SK-N-SH (cell line): ENCODE measurements around the gene LRTM1. TPM values are rescaled to one million over a fixed set of nuclear protein-coding genes. Genes with fewer than 3 reads are reported as not detected.

Source experiments
- CTCF ChIA-PET: fragments of 300-600, 350-600 bp; formaldehyde crosslinking; extraction: SDS; loops from one replicate; lab custom pipeline; 2021; lab: Yijun Ruan, JAX
- POLR2A ChIA-PET: fragments of 350-600 bp; sonication (Branson Sonifier 250); formaldehyde crosslinking; extraction: SDS; loops from one replicate; lab custom pipeline; 2020; ENCODE audit warnings: antibody characterized with exemption, inconsistent platforms; lab: Yijun Ruan, JAX
- DNase-seq: peaks from one replicate; pipeline ENCODE4 v3.0.0; 2012
- H2AFZ ChIP-seq: fragments of 200-600 bp; sonication (generic); 2 replicates; pipeline ENCODE4 v1.8.1; 2016; ENCODE audit warnings: antibody characterized with exemption, mild to moderate bottlenecking, low read depth
- H3F3A ChIP-seq: fragments of 200-600 bp; sonication (generic); replicated peaks from 2 replicates; pipeline ENCODE3; 2016; ENCODE audit warnings: antibody characterized with exemption, mild to moderate bottlenecking; ENCODE audit not compliant: insufficient read depth
- H3K27ac ChIP-seq, 2 experiments: fragments of 200-500 bp in 1 of 2; fragments of 200-600 bp in 1 of 2; sonication (Bioruptor generic) in 1 of 2; sonication (generic), shearing (Covaris generic) in 1 of 2; 2 replicates each; pipeline versions ENCODE4 v1.5.1 to v1.6.1; 2014 to 2016; ENCODE audit warnings: low read depth in 2 of 2, inconsistent platforms in 1 of 2, low read length in 1 of 2, mild to moderate bottlenecking in 1 of 2, mixed read lengths in 1 of 2
- H3K27me3 ChIP-seq: fragments of 200-600 bp; sonication (generic), shearing (Covaris generic); 2 replicates; pipeline ENCODE4 v1.6.1; 2016; ENCODE audit warnings: mixed run types; ENCODE audit not compliant: insufficient read depth
- H3K36me3 ChIP-seq, 2 experiments: fragments of 200-500 bp in 1 of 2; fragments of 200-600 bp in 1 of 2; sonication (Bioruptor generic) in 1 of 2; sonication (generic) in 1 of 2; replicated peaks in 1 of 2; 2 replicates each; pipeline versions ENCODE3 to v1.5.1; 2014 to 2016; ENCODE audit warnings: low read length in 1 of 2, mild to moderate bottlenecking in 1 of 2; ENCODE audit not compliant: insufficient read depth in 2 of 2, control insufficient read depth in 1 of 2
- H3K4me1 ChIP-seq, 2 experiments: fragments of 200-500 bp in 1 of 2; fragments of 200-600 bp in 1 of 2; sonication (Bioruptor generic) in 1 of 2; sonication (generic), shearing (Covaris generic) in 1 of 2; 2 replicates each; pipeline versions ENCODE4 v1.5.1 to v1.6.1; 2014 to 2016; ENCODE audit warnings: low read depth in 1 of 2, low read length in 1 of 2, mixed run types in 1 of 2; ENCODE audit not compliant: insufficient read depth in 2 of 2, control insufficient read depth in 1 of 2
- H3K4me2 ChIP-seq: fragments of 200-600 bp; sonication (generic), shearing (Covaris generic); 2 replicates; pipeline ENCODE4 v1.6.1; 2017; ENCODE audit warnings: mixed run types
- H3K4me3 ChIP-seq, 2 experiments: fragments of 200-500 bp in 1 of 2; fragments of 200-600 bp in 1 of 2; sonication (Bioruptor generic) in 1 of 2; sonication (generic), shearing (Covaris generic) in 1 of 2; 2 replicates each; pipeline versions ENCODE4 v1.5.1 to v1.8.1; 2014 to 2016; ENCODE audit warnings: low read depth in 2 of 2, inconsistent platforms in 1 of 2, low read length in 1 of 2, mild to moderate bottlenecking in 1 of 2, mixed read lengths in 1 of 2, moderate library complexity in 1 of 2
- H3K79me2 ChIP-seq: fragments of 200-600 bp; sonication (generic); 2 replicates; pipeline ENCODE4 v1.8.1; 2017; ENCODE audit warnings: mild to moderate bottlenecking; ENCODE audit not compliant: insufficient read depth
- H3K9ac ChIP-seq: fragments of 200-600 bp; sonication (generic); 2 replicates; pipeline ENCODE4 v1.6.1; 2017; ENCODE audit warnings: mixed run types
- H3K9me2 ChIP-seq: fragments of 200-600 bp; sonication (generic); 2 replicates; pipeline ENCODE4 v1.6.1; 2017; ENCODE audit warnings: mixed run types
- H3K9me3 ChIP-seq: fragments of 200-600 bp; sonication (generic); 2 replicates; pipeline ENCODE4 v1.6.1; 2017; ENCODE audit warnings: mixed run types, mild to moderate bottlenecking, moderate library complexity
- H4K20me1 ChIP-seq: fragments of 200-600 bp; sonication (generic); 2 replicates; pipeline ENCODE4 v1.6.1; 2017; ENCODE audit warnings: mild to moderate bottlenecking, mixed run types; ENCODE audit not compliant: insufficient read depth
- CHD2 ChIP-seq: fragments of 150-350 bp; IDR thresholded peaks from 2 replicates; pipeline ENCODE4 v1.6.1; 2018; ENCODE audit warnings: low read length; ENCODE audit not compliant: partially characterized antibody
- ELF1 ChIP-seq: IDR thresholded peaks from 2 replicates; pipeline ENCODE4 v1.4.0; 2012
- EP300 ChIP-seq, 2 experiments: IDR thresholded peaks; 2 replicates each; pipeline versions ENCODE4 v1.4.0 to v1.6.1; 2012; ENCODE audit warnings: borderline replicate concordance in 1 of 2, low read depth in 1 of 2, low read length in 1 of 2
- FOSL2 ChIP-seq: IDR thresholded peaks from 2 replicates; pipeline ENCODE4 v1.4.0; 2012; ENCODE audit warnings: low read depth, mild to moderate bottlenecking, moderate library complexity, borderline replicate concordance
- NFIC ChIP-seq: IDR thresholded peaks from 2 replicates; pipeline ENCODE4 v1.4.0; 2012; ENCODE audit warnings: borderline replicate concordance
- RFX5 ChIP-seq: IDR thresholded peaks from 2 replicates; pipeline ENCODE4 v1.6.1; 2012; ENCODE audit warnings: mild to moderate bottlenecking, improper control_type of control experiment, low read length
- WGBS: methylation state at CpG from one replicate; pipeline ENCODE4 v1.1.6; 2017; ENCODE audit warnings: low lambda C conversion rate; 5-methylcytosine and 5-hydroxymethylcytosine counted together
- polyA plus RNA-seq, 3 experiments: library from polyadenylated mRNA; depleted of rRNA; stranded (reverse); fragments of >200 nt; gene quantifications; 2 replicates each; pipeline ENCODE4 v1.2.3, GENCODE V29; 2012
- TF ChIP-seq, protein P1 (sequence below): fragments of 150-350 bp; IDR thresholded peaks from 2 replicates; pipeline ENCODE4 v1.6.1; 2016; ENCODE audit warnings: mild to moderate bottlenecking, low read depth, low read length
- TF ChIP-seq, protein P2 (sequence below): fragments of 200-600 bp; sonication (generic); IDR thresholded peaks from 2 replicates; pipeline ENCODE4 v1.6.1; 2017; ENCODE audit warnings: antibody characterized with exemption, mild to moderate bottlenecking, moderate library complexity
- TF ChIP-seq, protein P3 (sequence below): IDR thresholded peaks from 2 replicates; pipeline ENCODE4 v1.4.0; 2012; ENCODE audit warnings: low read depth, borderline replicate concordance

Gene LRTM1
- polyA plus RNA-seq, 1 of the 3 experiments (the other 2 are of a cell fraction), result 0.03 TPM

DNA sequence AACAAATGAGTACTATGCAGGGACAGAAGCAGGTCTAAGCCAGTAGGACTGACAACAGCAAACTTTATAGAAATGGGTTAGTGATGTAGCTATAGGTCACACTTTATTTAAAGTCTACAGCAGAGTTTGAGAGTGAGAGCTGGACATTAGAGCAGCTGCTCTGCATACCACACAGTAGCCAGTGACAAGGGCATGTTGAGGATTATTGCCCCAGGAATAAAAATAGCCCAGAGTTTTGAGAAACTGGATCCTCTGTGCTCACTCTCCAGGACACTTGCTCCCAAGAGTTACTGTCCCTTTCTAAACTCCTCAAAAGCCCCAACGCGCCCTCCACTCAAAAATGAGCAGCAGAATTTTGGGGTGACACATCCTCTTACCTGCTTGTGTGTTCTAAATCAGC lies 21.1 kb downstream of the LRTM1 start:
- no peak overlapping the region for H3K27ac ChIP-seq
- 93% methylated on average over 2 of the region's 2 CpGs for WGBS
- no peaks in the 10 kb centered on the region for H4K20me1 ChIP-seq
- TF ChIP-seq RFX5 (no peak), ELF1 (no peak), NFIC (no peak), FOSL2 (no peak), EP300 (IDR thresholded peaks at IDR 0.05; ENCODE audit: borderline replicate concordance in 1 of 2, low read depth in 1 of 2, low read length in 1 of 2) (no peak), CHD2 (no peak)
- TF ChIP-seq, protein P1, sequence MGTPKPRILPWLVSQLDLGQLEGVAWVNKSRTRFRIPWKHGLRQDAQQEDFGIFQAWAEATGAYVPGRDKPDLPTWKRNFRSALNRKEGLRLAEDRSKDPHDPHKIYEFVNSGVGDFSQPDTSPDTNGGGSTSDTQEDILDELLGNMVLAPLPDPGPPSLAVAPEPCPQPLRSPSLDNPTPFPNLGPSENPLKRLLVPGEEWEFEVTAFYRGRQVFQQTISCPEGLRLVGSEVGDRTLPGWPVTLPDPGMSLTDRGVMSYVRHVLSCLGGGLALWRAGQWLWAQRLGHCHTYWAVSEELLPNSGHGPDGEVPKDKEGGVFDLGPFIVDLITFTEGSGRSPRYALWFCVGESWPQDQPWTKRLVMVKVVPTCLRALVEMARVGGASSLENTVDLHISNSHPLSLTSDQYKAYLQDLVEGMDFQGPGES, result no peak
- TF ChIP-seq, protein P2, sequence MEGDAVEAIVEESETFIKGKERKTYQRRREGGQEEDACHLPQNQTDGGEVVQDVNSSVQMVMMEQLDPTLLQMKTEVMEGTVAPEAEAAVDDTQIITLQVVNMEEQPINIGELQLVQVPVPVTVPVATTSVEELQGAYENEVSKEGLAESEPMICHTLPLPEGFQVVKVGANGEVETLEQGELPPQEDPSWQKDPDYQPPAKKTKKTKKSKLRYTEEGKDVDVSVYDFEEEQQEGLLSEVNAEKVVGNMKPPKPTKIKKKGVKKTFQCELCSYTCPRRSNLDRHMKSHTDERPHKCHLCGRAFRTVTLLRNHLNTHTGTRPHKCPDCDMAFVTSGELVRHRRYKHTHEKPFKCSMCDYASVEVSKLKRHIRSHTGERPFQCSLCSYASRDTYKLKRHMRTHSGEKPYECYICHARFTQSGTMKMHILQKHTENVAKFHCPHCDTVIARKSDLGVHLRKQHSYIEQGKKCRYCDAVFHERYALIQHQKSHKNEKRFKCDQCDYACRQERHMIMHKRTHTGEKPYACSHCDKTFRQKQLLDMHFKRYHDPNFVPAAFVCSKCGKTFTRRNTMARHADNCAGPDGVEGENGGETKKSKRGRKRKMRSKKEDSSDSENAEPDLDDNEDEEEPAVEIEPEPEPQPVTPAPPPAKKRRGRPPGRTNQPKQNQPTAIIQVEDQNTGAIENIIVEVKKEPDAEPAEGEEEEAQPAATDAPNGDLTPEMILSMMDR, result no peak
- no peak overlapping the region for H3K9ac ChIP-seq
- H3K9me3 ChIP-seq, result no peaks in the 10 kb centered on the region
- no peaks in the 10 kb centered on the region for H3K9me2 ChIP-seq
- POLR2A ChIA-PET, result no interaction called here
- no peaks in the 10 kb centered on the region for H3K79me2 ChIP-seq
- no peak overlapping the region for H3K4me3 ChIP-seq
- peaks cover 0 to 7% of the 10 kb centered on the region in 2 experiments; a peak in 2 of 4 replicates for H3K4me1 ChIP-seq
- no peaks in the 10 kb centered on the region for H3K27me3 ChIP-seq
- no peak overlapping the region for H2AFZ ChIP-seq
- peaks cover 10% of the 10 kb centered on the region for H3F3A ChIP-seq
- no peak for DNase-seq
- H3K36me3 ChIP-seq, result no peaks in the 10 kb centered on the region
- H3K4me2 ChIP-seq, result no peak overlapping the region
- CTCF ChIA-PET, result no interaction called here

DNA sequence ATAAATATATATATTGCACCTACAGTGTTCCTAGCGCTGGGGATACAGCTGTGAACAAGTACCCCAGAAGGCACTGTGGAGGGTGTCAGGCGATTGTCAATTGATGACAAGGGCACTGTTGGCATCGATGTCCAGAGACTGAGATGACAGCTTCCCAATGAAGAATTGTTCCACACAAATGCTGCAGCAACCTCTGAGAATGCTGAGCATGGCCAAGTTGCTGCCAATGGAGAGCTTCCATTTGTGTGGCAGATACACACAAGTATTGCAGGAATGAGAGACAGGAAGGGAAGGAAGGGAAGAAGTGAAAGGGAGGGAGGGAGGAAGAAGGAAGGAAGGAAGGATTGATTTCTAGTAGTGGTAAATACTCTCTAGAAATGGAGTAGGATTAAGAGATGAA lies 21.9 kb downstream of the LRTM1 start:
- Histone ChIP-seq H3K4me2 (peak overlapping the region; percentile 23; the same call in 1 of the 2 replicates), H3K79me2 (no peaks in the 10 kb centered on the region), H3K9ac (no peak overlapping the region), H3K27me3 (no peaks in the 10 kb centered on the region), H3K9me3 (no peaks in the 10 kb centered on the region), H3K9me2 (no peaks in the 10 kb centered on the region)
- no peak for DNase-seq
- CTCF ChIA-PET, result no interaction called here
- TF ChIP-seq, protein P3, sequence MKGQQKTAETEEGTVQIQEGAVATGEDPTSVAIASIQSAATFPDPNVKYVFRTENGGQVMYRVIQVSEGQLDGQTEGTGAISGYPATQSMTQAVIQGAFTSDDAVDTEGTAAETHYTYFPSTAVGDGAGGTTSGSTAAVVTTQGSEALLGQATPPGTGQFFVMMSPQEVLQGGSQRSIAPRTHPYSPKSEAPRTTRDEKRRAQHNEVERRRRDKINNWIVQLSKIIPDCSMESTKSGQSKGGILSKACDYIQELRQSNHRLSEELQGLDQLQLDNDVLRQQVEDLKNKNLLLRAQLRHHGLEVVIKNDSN, result no peak
- TF ChIP-seq, all 33 proteins: peak for 0
- peaks cover 10% of the 10 kb centered on the region for H3F3A ChIP-seq
- H3K4me1 ChIP-seq, result peaks cover 3 to 7% of the 10 kb centered on the region in 2 experiments; a peak in 2 of 4 replicates
- H3K27ac ChIP-seq, result no peak overlapping the region
- H4K20me1 ChIP-seq, result no peaks in the 10 kb centered on the region
- no peak overlapping the region for H3K4me3 ChIP-seq
- POLR2A ChIA-PET, result no interaction called here
- WGBS, result 79% methylated on average over 3 of the region's 3 CpGs
- no peaks in the 10 kb centered on the region for H3K36me3 ChIP-seq
- no peak overlapping the region for H2AFZ ChIP-seq
